ENCODE results near the gene KLK1. TPM values are rescaled to one million over a fixed set of nuclear protein-coding genes. Genes with fewer than 3 reads are reported as not detected.

The KLK1 gene
- total RNA-seq, 1 donor from 2014 or later = not detected

- Histone ChIP-seq H3K9me3 (no peaks in the 10 kb centered on the region), H3K27me3 (peaks cover 11% of the 10 kb centered on the region), H3K36me3 (no peaks in the 10 kb centered on the region), H3K4me3 (no peak overlapping the region), H3K27ac (no peak overlapping the region), H3K4me1 (no peaks in the 10 kb centered on the region)
- DNase-seq (ENCODE audit: low spot score in 2 of 2) = no peak
- intact Hi-C loops (cut with DNase I) = no loop called here
- TF ChIP-seq CTCF (IDR thresholded peaks at IDR 0.05) = no peak
Observed at GRCh38 chr19:50819636-50820035, 4.0 kb downstream of the KLK1 start.

- intact Hi-C loops (cut with DNase I) = no loop called here
- H3K27me3 ChIP-seq = peaks cover 11% of the 10 kb centered on the region
- no peaks in the 10 kb centered on the region for H3K4me1 ChIP-seq
- DNase-seq (ENCODE audit: low spot score in 2 of 2) = no peak
- no peak overlapping the region for H3K4me3 ChIP-seq
- no peaks in the 10 kb centered on the region for H3K36me3 ChIP-seq
- H3K27ac ChIP-seq = no peak overlapping the region
- H3K9me3 ChIP-seq = no peaks in the 10 kb centered on the region
- no peak for TF ChIP-seq CTCF (IDR thresholded peaks at IDR 0.05)
Observed at GRCh38 chr19:50818859-50819472, 4.6 kb downstream of the KLK1 start.

GRCh38 chr19:50817941-50818858 is 5.4 kb downstream of the KLK1 start:
- intact Hi-C loops (cut with DNase I) = no loop called here
- H3K4me1 ChIP-seq = no peaks in the 10 kb centered on the region
- no peaks in the 10 kb centered on the region for H3K9me3 ChIP-seq
- peak overlapping the region; percentile 17 to 34 for H3K4me3 ChIP-seq
- no peak for TF ChIP-seq CTCF (IDR thresholded peaks at IDR 0.05)
- no peak for DNase-seq (ENCODE audit: low spot score in 2 of 2)
- H3K27me3 ChIP-seq = peaks cover 11% of the 10 kb centered on the region
- no peaks in the 10 kb centered on the region for H3K36me3 ChIP-seq
- no peak overlapping the region for H3K27ac ChIP-seq

GRCh38 chr19:50815439-50815838 is 8.1 kb downstream of the KLK1 start:
- H3K27ac ChIP-seq = no peak overlapping the region
- intact Hi-C loops (cut with DNase I) = no loop called here
- DNase-seq (ENCODE audit: low spot score in 2 of 2) = no peak
- no peaks in the 10 kb centered on the region for H3K4me1 ChIP-seq
- no peak overlapping the region for H3K4me3 ChIP-seq
- H3K27me3 ChIP-seq = peaks cover 5% of the 10 kb centered on the region
- no peak for TF ChIP-seq CTCF (IDR thresholded peaks at IDR 0.05)
- H3K9me3 ChIP-seq = no peaks in the 10 kb centered on the region
- H3K36me3 ChIP-seq = no peaks in the 10 kb centered on the region

- peaks cover 5% of the 10 kb centered on the region for H3K27me3 ChIP-seq
- no peaks in the 10 kb centered on the region for H3K36me3 ChIP-seq
- DNase-seq (ENCODE audit: low spot score in 2 of 2) = no peak
- TF ChIP-seq CTCF (IDR thresholded peaks at IDR 0.05) = no peak
- intact Hi-C loops (cut with DNase I) = no loop called here
- no peaks in the 10 kb centered on the region for H3K4me1 ChIP-seq
- no peak overlapping the region for H3K4me3 ChIP-seq
- H3K9me3 ChIP-seq = no peaks in the 10 kb centered on the region
- no peak overlapping the region for H3K27ac ChIP-seq
Observed at GRCh38 chr19:50814883-50815282, 8.7 kb downstream of the KLK1 start.
